Measurements from ENCODE around the gene LRRC47. TPM values are rescaled to one million over a fixed set of nuclear protein-coding genes. Genes with fewer than 3 reads are reported as not detected.
"Not testable (repeated sequence)": the region's sequence is repeated elsewhere in the genome, so short reads cannot be mapped to it uniquely, and the experiment has no call there.

The LRRC47 gene
- total RNA-seq, 6 experiments from 2014 or later, result 39.1 to 51.0 (median 45.2) TPM

DNA sequence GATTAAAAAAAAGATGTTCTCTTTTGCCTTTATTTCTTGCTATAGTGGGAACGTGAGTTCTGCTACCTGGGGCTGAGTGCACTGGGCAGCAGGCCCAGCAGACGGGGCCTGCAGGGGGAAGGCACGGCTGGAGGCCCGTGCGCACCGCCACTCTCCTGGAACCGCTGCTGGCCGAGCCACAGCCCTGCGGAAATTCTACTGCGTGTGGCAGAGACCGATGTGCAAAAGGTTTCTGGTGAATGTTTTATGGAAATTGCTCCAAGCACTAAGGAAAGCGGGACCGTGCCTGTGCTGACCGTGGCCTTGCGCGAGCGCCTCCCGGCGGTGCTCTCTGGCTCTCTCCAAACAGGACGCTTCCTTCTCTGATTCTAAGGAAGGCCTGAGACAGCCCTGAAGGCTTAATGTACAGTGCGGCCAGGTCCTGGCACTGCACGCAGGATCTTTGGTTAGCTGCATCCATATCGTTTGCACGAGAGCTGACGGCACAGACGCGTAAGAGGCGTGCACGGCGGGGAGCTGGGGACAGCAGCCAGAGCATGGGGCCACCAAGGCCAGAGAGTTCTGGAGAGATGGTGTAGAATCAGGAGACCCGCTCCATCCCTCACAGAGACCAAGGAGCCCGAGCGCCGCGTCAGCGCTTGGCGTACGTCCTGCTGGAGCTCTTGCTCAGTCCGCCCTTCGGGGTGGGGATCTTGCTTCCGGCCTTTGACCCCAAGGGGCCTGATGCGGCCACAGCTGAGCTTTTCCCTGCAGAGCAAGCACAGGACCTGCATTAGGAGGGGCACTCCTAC lies 18.7 kb upstream of the LRRC47 start:
- Mint-ChIP-seq H3K27me3 (ENCODE audit: insufficient read depth) (no peaks in the 10 kb centered on the region; the same call in 1 of the 2 replicates), H3K4me1 (ENCODE audit: low read depth) (peaks cover 4% of the 10 kb centered on the region), H3K27ac (no peak overlapping the region), H3K4me3 (no peak overlapping the region), H3K9me3 (no peaks in the 10 kb centered on the region), H3K36me3 (ENCODE audit: low read depth) (no peaks in the 10 kb centered on the region)
- TF ChIP-seq, protein P1, sequence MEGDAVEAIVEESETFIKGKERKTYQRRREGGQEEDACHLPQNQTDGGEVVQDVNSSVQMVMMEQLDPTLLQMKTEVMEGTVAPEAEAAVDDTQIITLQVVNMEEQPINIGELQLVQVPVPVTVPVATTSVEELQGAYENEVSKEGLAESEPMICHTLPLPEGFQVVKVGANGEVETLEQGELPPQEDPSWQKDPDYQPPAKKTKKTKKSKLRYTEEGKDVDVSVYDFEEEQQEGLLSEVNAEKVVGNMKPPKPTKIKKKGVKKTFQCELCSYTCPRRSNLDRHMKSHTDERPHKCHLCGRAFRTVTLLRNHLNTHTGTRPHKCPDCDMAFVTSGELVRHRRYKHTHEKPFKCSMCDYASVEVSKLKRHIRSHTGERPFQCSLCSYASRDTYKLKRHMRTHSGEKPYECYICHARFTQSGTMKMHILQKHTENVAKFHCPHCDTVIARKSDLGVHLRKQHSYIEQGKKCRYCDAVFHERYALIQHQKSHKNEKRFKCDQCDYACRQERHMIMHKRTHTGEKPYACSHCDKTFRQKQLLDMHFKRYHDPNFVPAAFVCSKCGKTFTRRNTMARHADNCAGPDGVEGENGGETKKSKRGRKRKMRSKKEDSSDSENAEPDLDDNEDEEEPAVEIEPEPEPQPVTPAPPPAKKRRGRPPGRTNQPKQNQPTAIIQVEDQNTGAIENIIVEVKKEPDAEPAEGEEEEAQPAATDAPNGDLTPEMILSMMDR (IDR thresholded peaks at IDR 0.05), result no peak
- DNase-seq, result no peak

DNA sequence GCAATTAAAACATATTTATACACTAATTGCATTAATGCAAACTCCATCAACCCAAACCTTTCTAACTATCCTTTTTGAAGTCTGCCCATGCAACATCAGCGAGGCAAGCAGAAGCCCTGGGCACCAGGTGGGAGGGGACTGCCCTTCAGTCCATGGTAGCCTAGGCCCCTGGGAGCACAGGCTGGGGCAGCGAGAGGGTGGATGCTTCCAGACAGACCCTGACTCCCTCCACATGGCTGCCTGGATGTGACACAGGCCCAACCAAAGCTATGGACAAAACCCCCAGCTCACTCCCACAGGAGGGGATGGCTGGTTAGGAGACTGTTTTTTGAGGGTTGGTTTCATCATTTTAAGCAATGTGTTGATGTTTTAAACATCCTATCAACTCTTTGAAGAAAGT lies 17.8 kb upstream of the LRRC47 start:
- TF ChIP-seq, protein P1 (IDR thresholded peaks at IDR 0.05), result no peak
- Mint-ChIP-seq H3K4me3 (no peak overlapping the region), H3K4me1 (ENCODE audit: low read depth) (peaks cover 6% of the 10 kb centered on the region), H3K9me3 (no peaks in the 10 kb centered on the region), H3K36me3 (ENCODE audit: low read depth) (no peaks in the 10 kb centered on the region), H3K27ac (no peak overlapping the region), H3K27me3 (ENCODE audit: insufficient read depth) (no peaks in the 10 kb centered on the region; the same call in 1 of the 2 replicates)
- no peak for DNase-seq

- no peak overlapping the region for H3K4me3 Mint-ChIP-seq
- no peaks in the 10 kb centered on the region for H3K36me3 Mint-ChIP-seq (ENCODE audit: low read depth)
- peaks cover 13% of the 10 kb centered on the region for H3K9me3 Mint-ChIP-seq
- TF ChIP-seq, protein P1 (IDR thresholded peaks at IDR 0.05), result no peak
- no peak for DNase-seq
- H3K27me3 Mint-ChIP-seq (ENCODE audit: insufficient read depth), result no peaks in the 10 kb centered on the region; the same call in 1 of the 2 replicates
- no peak overlapping the region for H3K27ac Mint-ChIP-seq
- peaks cover 6% of the 10 kb centered on the region for H3K4me1 Mint-ChIP-seq (ENCODE audit: low read depth)
These were observed 15.3 kb upstream of the LRRC47 start for GRCh38 chr1:3811595-3811911.

GRCh38 chr1:3810149-3810761 lies 14.0 kb upstream of the LRRC47 start:
- H3K27ac Mint-ChIP-seq; DNase-seq; H3K4me1 Mint-ChIP-seq (ENCODE audit: low read depth); H3K27me3 Mint-ChIP-seq (ENCODE audit: insufficient read depth); H3K4me3 Mint-ChIP-seq; H3K36me3 Mint-ChIP-seq (ENCODE audit: low read depth): not testable (repeated sequence)
- peaks cover 19% of the 10 kb centered on the region for H3K9me3 Mint-ChIP-seq

GRCh38 chr1:3809680-3810079 lies 13.4 kb upstream of the LRRC47 start:
- Mint-ChIP-seq H3K36me3 (ENCODE audit: low read depth) (no peaks in the 10 kb centered on the region), H3K27ac (no peak overlapping the region), H3K9me3 (peaks cover 19% of the 10 kb centered on the region), H3K27me3 (ENCODE audit: insufficient read depth) (no peaks in the 10 kb centered on the region), H3K4me3 (no peak overlapping the region), H3K4me1 (ENCODE audit: low read depth) (peaks cover 6% of the 10 kb centered on the region)
- no peak for DNase-seq
- TF ChIP-seq, protein P1 (IDR thresholded peaks at IDR 0.05), result no peak

- Mint-ChIP-seq H3K9me3 (peaks cover 19% of the 10 kb centered on the region), H3K27me3 (ENCODE audit: insufficient read depth) (peaks cover 6% of the 10 kb centered on the region; the same call in 1 of the 2 replicates), H3K27ac (no peak overlapping the region), H3K36me3 (ENCODE audit: low read depth) (no peaks in the 10 kb centered on the region), H3K4me3 (no peak overlapping the region), H3K4me1 (ENCODE audit: low read depth) (peaks cover 19% of the 10 kb centered on the region)
- TF ChIP-seq, protein P1 (IDR thresholded peaks at IDR 0.05), result no peak
- no peak for DNase-seq
These were observed 11.5 kb upstream of the LRRC47 start for GRCh38 chr1:3807769-3808168.
